Fibroblast of villous mesenchyme (primary cell): Measurements from ENCODE around the gene FRMD4A. TPM values are rescaled to one million over a fixed set of nuclear protein-coding genes. Genes with fewer than 3 reads are reported as not detected.

Experiments
- DNase-seq: peaks from one replicate; pipeline ENCODE4 v3.0.0-alpha.2; 2010; ENCODE audit warnings: low read depth
- H3K4me3 ChIP-seq: 2 replicates; pipeline ENCODE4 v1.5.1; 2011; ENCODE audit warnings: low read depth, mild to moderate bottlenecking, low read length
- total RNA-seq: library from RNA; depleted of rRNA; stranded (reverse); fragments of >200 nt; gene quantifications from 2 replicates; pipeline ENCODE4 v1.2.3, GENCODE V29; 2012
- TF ChIP-seq, protein P1 (sequence below): IDR thresholded peaks from 2 replicates; pipeline ENCODE4 v1.5.1; 2012; ENCODE audit warnings: low read depth, mild to moderate bottlenecking, low read length; ENCODE audit not compliant: insufficient read depth

FRMD4A gene
- total RNA-seq, 1 donor: 40.2 TPM

DNA sequence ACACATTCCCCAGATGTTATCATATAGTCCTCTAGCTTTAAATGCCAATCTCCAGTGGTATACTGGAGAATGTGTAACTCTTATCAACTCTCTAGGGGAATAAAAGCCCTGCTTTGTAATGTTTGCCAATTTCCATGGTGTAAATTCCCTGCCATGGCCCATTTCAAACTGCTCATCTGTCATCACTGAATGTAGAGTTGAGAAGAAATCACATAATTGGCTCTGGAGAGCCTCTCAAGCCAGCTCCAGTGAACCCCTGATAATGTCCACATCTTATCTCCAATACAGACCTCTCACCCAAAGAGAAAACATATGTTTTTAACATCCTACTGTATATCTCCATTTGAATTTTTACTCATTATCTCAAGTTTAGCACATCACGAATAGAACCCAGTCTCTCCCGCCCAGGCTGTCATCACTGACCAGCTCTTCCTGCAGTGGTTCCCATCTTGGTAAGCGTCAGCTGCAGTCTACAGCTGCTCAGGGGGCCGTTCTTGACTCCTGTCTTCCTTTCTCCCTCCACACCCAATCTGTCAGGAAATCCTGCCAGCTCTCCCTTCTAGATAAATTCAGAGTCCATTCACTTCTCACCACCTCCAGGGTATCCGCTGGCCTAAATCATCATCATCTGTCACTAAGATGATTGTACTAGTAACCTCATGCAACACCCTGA lies 332.4 kb downstream of the FRMD4A start:
- DNase-seq: no peak
- no peak overlapping the region for H3K4me3 ChIP-seq

DNA sequence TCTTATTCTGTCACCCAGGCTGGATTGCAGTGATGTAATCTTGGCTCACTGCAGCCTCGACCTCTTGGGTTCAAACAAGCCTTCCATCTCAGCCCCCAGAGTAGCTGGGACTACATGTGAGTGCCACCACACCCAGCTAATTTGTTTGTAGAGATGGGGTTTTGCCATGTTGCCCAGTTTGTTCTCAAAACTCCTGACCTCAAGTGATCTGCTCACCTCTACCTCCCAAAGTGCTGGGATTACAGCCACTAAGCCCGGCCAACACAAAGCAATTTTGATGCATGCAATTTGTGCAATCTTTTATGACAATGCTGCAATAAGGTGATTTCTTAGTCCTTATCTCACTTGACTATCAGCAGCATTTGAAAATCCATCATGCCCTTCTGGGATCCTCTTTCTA lies 333.1 kb downstream of the FRMD4A start:
- no peak overlapping the region for H3K4me3 ChIP-seq
- DNase-seq: peak; percentile 34
- TF ChIP-seq, protein P1, sequence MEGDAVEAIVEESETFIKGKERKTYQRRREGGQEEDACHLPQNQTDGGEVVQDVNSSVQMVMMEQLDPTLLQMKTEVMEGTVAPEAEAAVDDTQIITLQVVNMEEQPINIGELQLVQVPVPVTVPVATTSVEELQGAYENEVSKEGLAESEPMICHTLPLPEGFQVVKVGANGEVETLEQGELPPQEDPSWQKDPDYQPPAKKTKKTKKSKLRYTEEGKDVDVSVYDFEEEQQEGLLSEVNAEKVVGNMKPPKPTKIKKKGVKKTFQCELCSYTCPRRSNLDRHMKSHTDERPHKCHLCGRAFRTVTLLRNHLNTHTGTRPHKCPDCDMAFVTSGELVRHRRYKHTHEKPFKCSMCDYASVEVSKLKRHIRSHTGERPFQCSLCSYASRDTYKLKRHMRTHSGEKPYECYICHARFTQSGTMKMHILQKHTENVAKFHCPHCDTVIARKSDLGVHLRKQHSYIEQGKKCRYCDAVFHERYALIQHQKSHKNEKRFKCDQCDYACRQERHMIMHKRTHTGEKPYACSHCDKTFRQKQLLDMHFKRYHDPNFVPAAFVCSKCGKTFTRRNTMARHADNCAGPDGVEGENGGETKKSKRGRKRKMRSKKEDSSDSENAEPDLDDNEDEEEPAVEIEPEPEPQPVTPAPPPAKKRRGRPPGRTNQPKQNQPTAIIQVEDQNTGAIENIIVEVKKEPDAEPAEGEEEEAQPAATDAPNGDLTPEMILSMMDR: no peak

More for the DNA sequence above, 332.4 kb downstream of the FRMD4A start:
- TF ChIP-seq, protein P1: no peak

DNA sequence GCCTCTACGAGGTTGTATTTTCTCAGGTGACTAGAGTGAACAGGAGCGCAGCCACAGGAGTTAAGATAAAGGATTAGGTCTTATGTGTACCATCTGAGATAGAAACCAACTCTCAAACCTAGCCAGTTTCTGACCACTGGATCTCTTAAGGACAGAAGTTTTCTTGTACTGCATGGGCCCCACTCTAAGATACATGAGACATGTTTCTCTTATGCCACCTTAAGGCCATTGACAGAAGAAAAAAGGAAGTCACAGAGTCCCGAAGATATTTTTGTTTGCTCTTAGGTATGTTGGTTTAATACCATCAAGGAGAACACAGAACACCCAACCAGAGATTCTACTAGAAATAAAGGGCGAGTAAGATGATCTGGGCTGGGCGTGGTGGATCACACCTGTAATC lies 335.8 kb downstream of the FRMD4A start:
- TF ChIP-seq, protein P1: no peak
- no peak overlapping the region for H3K4me3 ChIP-seq
- DNase-seq: no peak

DNA sequence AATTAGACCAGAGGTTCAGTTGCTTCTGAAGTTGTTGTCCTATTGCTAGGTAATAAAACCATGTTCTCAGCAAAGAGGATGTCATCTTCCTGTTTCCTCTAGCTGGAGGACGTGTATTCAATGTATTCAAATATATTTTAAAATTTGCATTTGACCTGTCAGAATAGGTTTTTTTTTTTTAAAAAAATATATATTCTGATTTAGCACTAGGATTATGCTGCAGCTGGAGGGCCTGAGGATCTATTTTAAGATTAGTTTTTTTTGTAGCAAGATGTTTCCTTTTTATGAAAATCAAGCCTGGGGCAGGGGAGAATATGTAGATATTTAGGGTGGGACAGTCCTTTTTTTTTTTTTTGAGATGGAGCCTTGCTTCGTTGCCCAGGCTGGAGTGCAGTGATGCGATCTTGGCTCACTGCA lies 337.0 kb downstream of the FRMD4A start:
- H3K4me3 ChIP-seq: no peak overlapping the region
- DNase-seq: no peak
- TF ChIP-seq, protein P1: no peak

DNA sequence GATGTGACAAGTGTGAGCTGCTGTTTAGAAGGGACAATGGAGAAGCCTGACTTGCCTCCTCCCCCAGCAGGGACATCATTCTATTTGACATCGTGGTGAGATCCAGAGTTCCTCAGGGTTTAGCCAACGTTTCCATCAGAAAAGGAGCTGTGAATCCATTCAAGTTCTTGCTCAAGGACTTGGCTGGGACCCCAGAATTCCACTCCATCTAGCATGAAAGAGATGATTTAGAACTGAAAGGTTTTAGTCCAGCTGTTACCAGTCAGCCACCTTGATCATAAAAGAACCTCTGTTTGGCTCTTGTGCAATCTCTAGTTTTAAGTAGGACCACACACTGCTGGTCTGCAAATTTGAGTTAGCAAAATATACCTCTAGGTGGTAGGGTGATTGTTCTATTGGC lies 337.6 kb downstream of the FRMD4A start:
- H3K4me3 ChIP-seq: no peak overlapping the region
- DNase-seq: peak; percentile 93
- TF ChIP-seq, protein P1: no peak

DNA sequence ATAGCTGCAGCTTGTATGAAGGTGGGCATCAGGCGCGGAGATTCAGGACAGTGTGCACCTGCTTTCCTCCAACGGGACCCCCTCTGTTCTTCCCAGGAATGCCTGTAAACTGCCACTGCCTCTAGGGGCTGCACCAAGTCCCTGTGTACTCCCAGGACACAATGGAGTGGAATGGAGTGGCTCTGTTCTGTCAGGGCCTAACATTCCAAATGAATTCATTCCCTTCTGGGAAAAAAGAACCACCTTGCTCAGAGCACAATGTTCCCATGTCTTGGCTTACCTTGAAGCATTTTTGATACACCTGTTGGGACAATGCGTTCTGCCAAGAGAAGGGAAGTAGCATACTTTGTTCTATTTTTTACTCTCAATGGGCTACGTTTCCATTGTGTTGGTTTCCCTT lies 339.4 kb downstream of the FRMD4A start:
- DNase-seq: no peak
- H3K4me3 ChIP-seq: no peak overlapping the region
- TF ChIP-seq, protein P1: no peak

DNA sequence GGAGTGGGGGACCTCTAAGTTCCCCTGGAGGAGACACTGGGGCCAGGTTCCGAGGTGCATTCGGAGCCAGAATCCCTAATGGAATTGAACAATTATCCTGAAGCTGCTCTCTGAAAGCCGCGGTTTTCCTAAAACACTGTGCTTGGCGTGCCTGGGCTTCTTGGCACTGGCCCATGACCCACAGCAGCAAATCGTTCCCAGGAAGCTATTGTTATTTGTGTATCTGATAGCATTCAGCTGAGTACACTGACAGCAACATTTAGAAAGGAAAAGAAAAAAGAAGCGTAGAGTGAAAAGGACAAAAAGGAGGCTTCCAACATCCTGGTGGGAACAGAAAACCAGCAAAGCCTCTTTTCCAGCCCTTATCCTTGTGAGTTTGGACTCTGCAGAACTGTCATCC lies 339.8 kb downstream of the FRMD4A start:
- H3K4me3 ChIP-seq: no peak overlapping the region
- DNase-seq: no peak
- TF ChIP-seq, protein P1: no peak
